Thyroid gland (tissue), 4 donors: Measurements from ENCODE around the gene BRD2. TPM values are rescaled to one million over a fixed set of nuclear protein-coding genes. Genes with fewer than 3 reads are reported as not detected.
A peak's percentile ranks its signal among the peaks of the same experiment; 100 is the strongest.

Experiments used
- DNase-seq, 2 donors: peaks; one replicate each; pipeline ENCODE4 v3.0.0-alpha.2; 2019
- H3K27ac ChIP-seq, 3 donors: fragments of 200-600 bp; sonication (generic); 1 replicate in 2 of 3; 2 replicates in 1 of 3; pipeline ENCODE4 v1.5.1; 2016 to 2019; ENCODE audit warnings: mild to moderate bottlenecking in 1 of 3, moderate library complexity in 1 of 3
- H3K27me3 ChIP-seq: fragments of 200-600 bp; sonication (generic); one replicate; pipeline ENCODE4 v1.5.1; 2019
- H3K36me3 ChIP-seq, 2 donors: fragments of 200-600 bp; sonication (generic); one replicate each; pipeline ENCODE4 v1.5.1; 2016 to 2019
- H3K4me1 ChIP-seq, 2 donors: fragments of 200-600 bp; sonication (generic); one replicate each; pipeline ENCODE4 v1.5.1; 2017 to 2019
- H3K4me3 ChIP-seq, 3 donors: fragments of 200-600 bp; sonication (generic); replicated peaks in 1 of 3; 1 replicate in 2 of 3; 2 replicates in 1 of 3; pipeline ENCODE4 v1.5.1; 2016; ENCODE audit warnings: mild to moderate bottlenecking in 1 of 3
- H3K9me3 ChIP-seq: fragments of 200-600 bp; sonication (generic); one replicate; pipeline ENCODE4 v1.5.1; 2017
- POLR2A ChIP-seq, 2 donors: fragments of 450-650 bp; IDR thresholded peaks; one replicate each; pipeline ENCODE4 v1.6.1; 2017; ENCODE audit warnings: antibody characterized with exemption in 2 of 2, mild to moderate bottlenecking in 2 of 2, moderate library complexity in 1 of 2
- WGBS, 2 donors: methylation state at CpG; one replicate each; pipeline ENCODE4 v1.1.5; 2017; 5-methylcytosine and 5-hydroxymethylcytosine counted together
- intact Hi-C: fragments of 100-400 bp; cut with DNase I; formaldehyde crosslinking; loops from one replicate; pipeline ENCODE4 v1.15.1; 2023
- total RNA-seq, 4 donors: library from RNA; depleted of rRNA; stranded (reverse); fragments of >200 nt; gene quantifications; one replicate each; pipeline ENCODE4 v1.2.3, GENCODE V29; 2016
- TF ChIP-seq, protein P1 (sequence below), 6 experiments: fragments of 200-600 bp in 3 of 6; fragments of 450-650 bp in 3 of 6; sonication (generic) in 3 of 6; IDR thresholded peaks; one replicate each; pipeline ENCODE4 v1.5.1; 2016 to 2019; ENCODE audit warnings: antibody characterized with exemption in 6 of 6, mild to moderate bottlenecking in 2 of 6, inconsistent platforms in 1 of 6, moderate library complexity in 1 of 6

BRD2 gene
- total RNA-seq, 4 donors from 2014 or later = 206 to 282 (median 238) TPM

DNA sequence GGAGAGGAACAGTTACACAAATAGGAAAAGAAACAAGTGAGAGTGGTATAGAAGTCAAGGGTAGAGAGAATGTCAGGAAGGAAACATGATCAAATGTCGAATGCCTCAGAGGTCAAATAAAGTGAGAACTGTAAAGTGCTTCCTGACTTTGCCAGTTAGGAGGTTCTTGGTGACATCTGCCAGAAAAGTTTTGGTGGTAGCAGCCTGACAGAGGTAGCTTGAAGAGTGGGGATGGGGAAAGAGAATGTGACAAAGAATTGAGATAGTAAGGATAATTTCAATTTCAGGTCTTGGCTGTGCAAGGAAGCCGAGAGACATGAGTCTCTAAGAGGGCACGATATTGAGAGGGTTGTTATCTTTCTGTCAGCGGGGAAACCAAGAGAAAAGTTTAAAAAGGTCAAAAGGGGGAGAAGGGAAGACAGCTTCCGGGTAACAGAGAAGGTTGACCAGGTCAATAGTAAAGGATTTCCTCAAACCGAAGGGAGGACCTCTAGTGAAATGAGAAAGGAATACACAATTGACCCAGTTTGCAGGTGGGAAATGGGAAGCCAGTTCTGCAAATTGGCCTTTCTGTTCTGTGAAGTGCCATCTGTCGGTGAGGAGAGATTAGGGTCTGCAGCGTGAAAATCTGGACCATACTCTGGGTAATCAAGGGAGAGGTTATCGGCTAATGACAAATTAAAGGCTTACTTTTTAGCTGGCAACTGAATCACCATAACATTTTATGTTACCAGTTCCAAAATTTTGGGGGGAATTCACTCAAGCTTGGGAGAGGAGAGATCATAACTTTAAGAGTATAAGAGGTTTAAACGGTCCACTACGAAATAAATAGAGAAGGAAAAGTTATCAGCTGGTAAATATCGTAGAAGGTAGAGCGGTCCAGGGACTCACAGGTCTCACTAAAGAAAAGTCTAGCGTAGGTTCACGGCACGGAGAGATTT is 973 bp upstream of the BRD2 start:
- peaks cover under 1 to 3% of the 10 kb centered on the region in 2 donors for H3K36me3 ChIP-seq
- peak overlapping the region; percentile 62 to 98 (median 88) for H3K4me3 ChIP-seq
- H3K27me3 ChIP-seq = no peaks in the 10 kb centered on the region
- TF ChIP-seq, protein P1, sequence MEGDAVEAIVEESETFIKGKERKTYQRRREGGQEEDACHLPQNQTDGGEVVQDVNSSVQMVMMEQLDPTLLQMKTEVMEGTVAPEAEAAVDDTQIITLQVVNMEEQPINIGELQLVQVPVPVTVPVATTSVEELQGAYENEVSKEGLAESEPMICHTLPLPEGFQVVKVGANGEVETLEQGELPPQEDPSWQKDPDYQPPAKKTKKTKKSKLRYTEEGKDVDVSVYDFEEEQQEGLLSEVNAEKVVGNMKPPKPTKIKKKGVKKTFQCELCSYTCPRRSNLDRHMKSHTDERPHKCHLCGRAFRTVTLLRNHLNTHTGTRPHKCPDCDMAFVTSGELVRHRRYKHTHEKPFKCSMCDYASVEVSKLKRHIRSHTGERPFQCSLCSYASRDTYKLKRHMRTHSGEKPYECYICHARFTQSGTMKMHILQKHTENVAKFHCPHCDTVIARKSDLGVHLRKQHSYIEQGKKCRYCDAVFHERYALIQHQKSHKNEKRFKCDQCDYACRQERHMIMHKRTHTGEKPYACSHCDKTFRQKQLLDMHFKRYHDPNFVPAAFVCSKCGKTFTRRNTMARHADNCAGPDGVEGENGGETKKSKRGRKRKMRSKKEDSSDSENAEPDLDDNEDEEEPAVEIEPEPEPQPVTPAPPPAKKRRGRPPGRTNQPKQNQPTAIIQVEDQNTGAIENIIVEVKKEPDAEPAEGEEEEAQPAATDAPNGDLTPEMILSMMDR (IDR thresholded peaks at IDR 0.05) = peak in 4 of 6 experiments; percentile 22 to 44 (median 41)
- TF ChIP-seq POLR2A (IDR thresholded peaks at IDR 0.05) = no peak
- H3K4me1 ChIP-seq = peaks cover 10 to 21% of the 10 kb centered on the region in 2 donors
- H3K9me3 ChIP-seq = no peaks in the 10 kb centered on the region
- DNase-seq = peak in 1 of 2 donors; percentile 23
- intact Hi-C loops = no loop called here
- H3K27ac ChIP-seq = peak overlapping the region; percentile 100
- 3 to 5% methylated on average over 16 of the region's 16 CpGs for WGBS, 2 donors

DNA sequence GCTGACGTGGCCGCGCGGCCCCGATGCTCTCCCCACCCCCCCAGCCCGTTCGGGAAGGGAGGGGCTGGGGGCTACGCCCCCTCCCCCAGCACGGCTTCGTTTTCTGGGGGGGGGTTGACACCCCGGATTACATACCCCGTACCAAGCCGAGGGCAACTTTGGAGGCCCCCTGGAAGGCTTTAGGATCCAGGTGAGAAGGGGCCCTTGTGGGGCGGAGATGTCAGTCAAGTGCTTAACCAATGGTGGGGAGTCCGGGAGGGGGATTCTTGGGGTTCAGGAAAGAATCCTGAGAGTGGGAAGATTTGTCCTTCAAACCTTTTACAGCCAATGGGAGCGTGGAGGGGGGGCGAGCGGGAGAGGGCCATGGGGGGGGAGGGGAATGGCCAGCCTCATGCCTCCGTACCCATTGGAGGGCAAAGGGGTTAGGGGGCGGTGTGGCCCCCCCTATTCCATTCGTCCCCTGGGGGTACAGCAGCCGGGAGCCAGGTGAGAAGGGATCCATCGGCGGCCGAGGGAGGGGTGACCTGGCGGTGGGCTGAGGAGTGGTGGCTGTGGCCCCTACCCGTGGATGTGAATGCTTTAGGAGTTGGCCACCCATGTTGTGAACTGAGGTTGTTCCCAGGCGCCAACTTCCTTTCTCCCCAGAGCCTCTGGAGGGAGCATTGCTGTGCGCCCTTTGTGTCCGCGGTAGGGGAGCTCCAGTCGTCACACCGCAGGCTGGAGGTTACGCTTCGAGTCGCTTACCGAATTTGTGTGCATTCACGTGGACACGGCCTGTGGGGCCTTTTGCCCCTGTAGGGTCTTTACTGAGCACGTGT is 682 bp downstream of the BRD2 start:
- Histone ChIP-seq H3K27me3 (no peaks in the 10 kb centered on the region), H3K27ac (peak overlapping the region; percentile 100), H3K4me1 (peaks cover 10 to 21% of the 10 kb centered on the region in 2 donors), H3K36me3 (peaks cover 7 to 19% of the 10 kb centered on the region in 2 donors), H3K4me3 (peak overlapping the region; percentile 62 to 98 (median 88)), H3K9me3 (no peaks in the 10 kb centered on the region)
- intact Hi-C loops = no loop called here
- TF ChIP-seq, protein P1 (IDR thresholded peaks at IDR 0.05) = peak in 1 of 6 experiments; percentile 14
- peak in 1 of 2 donors; percentile 19 for TF ChIP-seq POLR2A (IDR thresholded peaks at IDR 0.05)
- peak; percentile 69 to 73 for DNase-seq
- 1 to 2% methylated on average over 7 to 27 of the region's 40 CpGs for WGBS, 2 donors

DNA sequence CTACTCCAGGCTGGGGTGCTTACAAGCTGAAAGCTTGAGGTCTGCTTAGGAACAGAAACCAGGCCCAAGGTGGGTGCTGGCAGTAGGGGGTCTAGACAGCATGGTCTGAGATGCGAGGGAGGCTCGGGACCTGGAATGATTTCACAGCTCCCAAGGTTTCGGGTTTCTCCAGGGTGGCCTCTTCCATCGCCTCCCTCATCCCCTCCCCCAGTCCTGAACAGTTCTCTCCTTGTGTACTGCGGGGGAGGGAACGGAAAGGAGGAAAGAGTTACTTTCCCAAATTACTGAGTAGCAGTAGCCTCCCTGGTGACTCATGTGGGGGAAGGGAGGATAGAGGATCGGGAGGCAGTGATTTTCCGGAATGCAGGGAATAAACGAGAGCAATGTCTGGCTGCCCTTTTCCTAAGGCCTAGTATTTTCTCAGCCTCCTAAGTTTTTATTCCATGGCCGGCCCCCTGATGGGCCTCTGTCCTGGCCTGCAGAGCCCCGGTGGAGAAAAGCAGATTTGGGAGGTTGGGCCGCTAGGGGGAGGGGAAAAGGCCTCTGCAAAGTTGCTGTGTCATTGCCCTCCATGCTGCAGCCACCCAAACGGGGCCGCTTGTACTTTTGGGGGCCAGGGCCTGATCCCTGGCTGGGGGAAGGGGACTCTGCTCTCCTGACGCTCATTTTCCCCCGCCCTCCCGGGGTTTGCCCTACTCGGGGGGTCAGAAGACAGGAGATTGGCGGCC is 1.5 kb downstream of the BRD2 start:
- 0 to 1% methylated on average over 12 to 17 of the region's 19 CpGs for WGBS, 2 donors
- H3K9me3 ChIP-seq = no peaks in the 10 kb centered on the region
- DNase-seq = peak; percentile 76 to 80
- H3K4me1 ChIP-seq = peaks cover 17 to 23% of the 10 kb centered on the region in 2 donors
- peak overlapping the region; percentile 62 to 98 (median 88) for H3K4me3 ChIP-seq
- H3K36me3 ChIP-seq = peaks cover 14 to 26% of the 10 kb centered on the region in 2 donors
- TF ChIP-seq, protein P1 (IDR thresholded peaks at IDR 0.05) = peak in 4 of 6 experiments; percentile 19 to 38 (median 30)
- peak in 1 of 2 donors; percentile 59 for TF ChIP-seq POLR2A (IDR thresholded peaks at IDR 0.05)
- H3K27me3 ChIP-seq = no peaks in the 10 kb centered on the region
- H3K27ac ChIP-seq = peak overlapping the region; percentile 100
- intact Hi-C loops = no loop called here

DNA sequence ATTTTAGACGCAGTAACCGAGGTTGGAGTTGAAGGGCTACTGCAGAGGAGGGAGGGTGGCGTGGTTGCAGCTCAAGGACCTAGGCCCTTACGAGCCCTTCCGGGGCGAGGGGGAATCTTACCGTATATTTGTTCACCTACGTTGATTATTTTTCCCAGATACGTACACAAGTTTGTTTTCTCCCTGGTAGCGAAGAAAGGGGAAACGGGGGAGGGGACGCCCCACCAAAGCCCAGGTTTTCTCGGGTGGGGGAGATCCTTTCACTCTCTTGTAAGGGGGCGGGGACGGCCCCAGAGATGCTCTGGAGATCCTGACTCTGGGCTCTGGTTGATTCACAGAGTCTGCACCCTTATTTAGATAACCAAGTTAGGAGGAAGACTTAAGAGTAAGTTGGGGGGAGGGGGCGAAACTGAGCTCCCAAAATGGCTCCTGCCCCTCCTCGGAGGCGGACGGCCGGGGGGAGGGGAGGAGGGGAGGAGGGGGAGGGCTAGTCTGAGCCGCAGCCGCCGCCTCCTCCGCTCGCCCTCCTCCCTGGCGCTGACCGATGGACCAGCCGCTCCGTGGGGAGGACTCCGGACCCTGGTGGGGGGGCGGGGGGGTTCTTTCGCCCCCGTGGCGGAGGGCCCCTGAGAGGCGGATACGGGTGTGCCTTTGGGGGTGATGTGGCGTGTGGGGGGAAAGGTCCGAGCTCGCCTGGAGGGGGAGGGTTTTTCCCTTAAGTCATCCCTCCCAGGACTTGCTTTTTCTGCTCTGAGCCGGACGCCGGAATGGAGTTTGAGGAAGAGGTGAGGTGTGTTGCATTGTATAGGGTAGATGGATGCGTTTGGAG is 2.2 kb downstream of the BRD2 start:
- no peak for TF ChIP-seq POLR2A (IDR thresholded peaks at IDR 0.05)
- TF ChIP-seq, protein P1 (IDR thresholded peaks at IDR 0.05) = no peak
- intact Hi-C loops = no loop called here
- Histone ChIP-seq H3K4me3 (peak overlapping the region; percentile 62 to 98 (median 88)), H3K4me1 (peaks cover 24 to 28% of the 10 kb centered on the region in 2 donors), H3K27ac (peak overlapping the region; percentile 100), H3K27me3 (no peaks in the 10 kb centered on the region), H3K9me3 (no peaks in the 10 kb centered on the region), H3K36me3 (peaks cover 22 to 34% of the 10 kb centered on the region in 2 donors)
- WGBS, 2 donors = 1% methylated on average over 33 to 36 of the region's 43 CpGs
- DNase-seq = peak; percentile 90 to 93
